Measurements from ENCODE around the gene DLG2.
"Not testable (repeated sequence)": the region's sequence is repeated elsewhere in the genome, so short reads cannot be mapped to it uniquely, and the experiment has no call there.

Gene DLG2

GRCh38 chr11:85184721-85185120 is 442.4 kb downstream of the DLG2 start:
- DNase-seq = no peak

DNA sequence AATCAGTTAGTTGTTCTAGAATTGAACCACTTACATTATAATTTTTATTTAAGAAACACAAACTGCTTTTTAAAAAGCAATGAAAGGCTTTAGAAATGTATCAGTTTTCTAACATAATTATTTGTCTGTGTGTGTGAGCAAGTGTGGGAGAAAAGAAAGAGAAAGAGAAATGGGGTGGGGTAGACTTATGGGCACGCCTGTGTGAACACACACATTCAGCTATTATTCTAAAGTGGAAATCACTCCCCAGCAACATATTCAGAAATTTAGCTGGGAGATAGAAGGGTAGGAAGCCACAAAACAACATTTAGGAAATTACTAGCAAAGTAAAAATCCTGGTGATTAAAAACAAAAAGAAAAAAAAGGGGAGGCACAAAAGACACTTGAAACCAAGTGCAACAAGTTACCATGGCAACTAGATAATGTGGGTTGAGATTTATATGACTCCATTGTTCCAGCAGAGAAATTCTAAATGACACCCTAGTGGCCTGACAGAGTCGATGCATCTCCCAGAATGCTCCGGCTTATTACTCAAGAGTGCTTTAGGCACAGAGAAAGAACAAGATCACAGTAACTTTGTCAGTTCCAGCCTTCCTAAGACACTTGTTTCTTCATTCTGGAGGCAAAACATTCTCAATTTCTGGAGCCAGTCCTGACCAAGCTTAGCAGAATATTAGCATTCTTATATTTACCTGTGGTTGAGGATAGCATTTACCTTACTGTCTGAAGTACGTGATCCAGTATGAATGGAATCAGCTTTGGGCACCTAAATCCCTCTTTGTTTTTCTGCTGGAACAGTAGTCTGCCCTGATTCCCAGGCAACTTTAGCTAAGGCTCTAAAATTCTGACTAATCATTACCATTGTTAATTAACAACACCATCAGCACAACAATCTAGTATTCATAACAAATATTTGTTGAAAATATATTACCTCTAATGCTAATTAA is 444.4 kb downstream of the DLG2 start:
- no peak for DNase-seq

GRCh38 chr11:85180528-85180927 is 446.6 kb downstream of the DLG2 start:
- DNase-seq = no peak

DNA sequence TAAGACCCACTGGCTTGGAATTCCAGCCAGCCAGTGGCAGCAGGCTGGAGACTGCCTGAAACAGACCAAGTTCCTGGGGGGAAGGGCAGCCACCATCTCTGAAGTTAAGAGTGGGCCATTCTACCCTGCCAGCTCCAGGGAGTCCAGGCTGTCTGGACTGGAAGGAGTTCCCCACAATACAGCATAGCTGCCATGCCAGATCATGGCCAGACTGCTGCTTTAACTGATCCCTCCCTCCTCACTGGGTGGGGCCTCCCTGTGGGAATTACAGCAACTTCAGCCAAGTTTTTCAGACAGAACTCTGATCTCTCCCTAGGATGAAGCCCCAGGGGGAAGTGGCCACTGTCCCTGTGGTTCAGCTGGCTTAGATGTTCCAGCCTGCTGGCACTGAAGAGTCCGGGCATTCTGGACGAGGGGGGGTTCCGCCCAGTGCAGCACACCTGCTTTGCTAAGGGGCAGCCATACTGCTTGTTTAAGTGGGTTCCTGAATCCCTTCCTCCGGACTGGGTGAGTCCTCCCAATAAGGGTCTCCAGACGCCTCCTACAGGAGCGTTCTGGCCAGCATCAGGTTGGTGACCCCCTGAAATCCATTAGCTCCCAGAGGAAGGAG is 455.4 kb downstream of the DLG2 start:
- no peak for DNase-seq

DNA sequence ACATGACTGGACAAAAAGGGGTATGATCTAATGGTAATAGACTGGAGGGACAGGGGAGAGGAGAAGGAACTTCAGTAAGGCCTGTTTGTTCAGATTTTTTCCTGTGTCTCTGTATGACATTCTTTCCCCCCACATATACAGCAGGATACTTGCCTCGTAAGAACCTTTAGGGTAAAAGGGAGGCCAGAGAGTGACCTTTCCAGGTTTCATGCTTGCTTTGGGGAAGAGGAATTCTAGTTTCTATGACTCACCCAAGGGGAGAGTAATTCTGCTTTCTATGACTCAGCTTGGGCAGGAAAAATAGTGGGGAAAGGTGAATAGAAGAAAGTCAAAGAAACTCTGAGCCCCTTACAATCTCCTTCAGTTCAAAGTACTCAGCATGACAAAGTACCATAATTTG is 457.0 kb downstream of the DLG2 start:
- DNase-seq = no peak

- no peak for DNase-seq
Observed at GRCh38 chr11:85167471-85167870, 459.7 kb downstream of the DLG2 start.

- DNase-seq = no peak
Observed at GRCh38 chr11:85167038-85167437, 460.1 kb downstream of the DLG2 start.

DNA sequence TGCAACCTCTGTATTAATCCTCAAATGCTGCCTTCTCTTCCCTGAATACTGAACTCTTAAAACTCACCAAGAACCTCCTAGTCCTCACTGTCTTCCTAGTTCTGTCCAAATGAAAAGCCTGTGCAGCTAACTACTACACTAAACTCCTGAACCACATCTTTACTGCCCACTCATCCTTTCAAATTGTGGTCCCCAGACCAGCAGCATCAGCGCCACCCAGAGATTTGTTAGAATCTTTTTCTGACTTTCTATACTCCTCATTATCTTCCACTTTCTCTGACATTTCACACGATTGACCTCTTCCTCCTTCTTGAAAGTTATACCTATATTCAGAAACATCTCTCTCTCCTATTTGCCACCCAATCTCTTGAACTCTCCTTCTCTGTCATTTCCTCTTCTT is 461.3 kb downstream of the DLG2 start:
- DNase-seq = no peak

DNA sequence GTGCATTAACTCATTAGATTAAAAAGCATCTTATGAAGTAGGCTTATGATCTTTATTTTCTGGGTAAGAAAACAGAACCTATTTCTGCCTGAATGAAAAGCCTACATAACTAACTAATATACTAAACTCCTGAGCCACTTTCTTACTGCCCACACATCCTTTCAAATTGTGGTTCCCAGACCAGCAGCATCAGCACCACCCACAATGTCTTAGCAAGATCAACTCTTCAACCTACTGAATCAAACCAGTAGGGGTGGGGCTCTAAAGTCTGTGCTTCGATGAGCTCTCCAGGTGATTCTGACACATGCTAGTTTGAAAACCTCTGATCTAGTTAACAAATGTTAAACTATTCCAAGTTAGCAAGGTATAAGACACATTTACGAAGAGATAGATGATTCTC is 462.4 kb downstream of the DLG2 start:
- no peak for DNase-seq

DNA sequence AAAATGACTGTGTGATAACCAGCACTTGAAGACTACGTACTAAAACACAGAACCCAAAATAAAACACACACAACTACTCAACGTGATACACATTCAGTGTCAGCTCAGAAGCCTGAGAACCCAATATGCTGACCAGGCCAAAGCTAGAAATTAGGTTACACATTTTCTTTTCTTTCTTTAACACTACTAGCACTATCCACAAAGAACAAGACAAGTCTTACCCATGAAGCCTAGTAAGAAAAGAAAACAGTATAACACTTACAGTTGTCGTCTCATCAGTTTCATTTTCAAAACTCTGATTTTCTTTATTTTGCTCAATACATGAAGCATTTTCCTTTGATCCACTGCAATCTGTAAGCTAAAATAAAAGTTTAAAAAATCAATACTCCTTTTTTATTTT is 472.9 kb downstream of the DLG2 start:
- DNase-seq = no peak

DNA sequence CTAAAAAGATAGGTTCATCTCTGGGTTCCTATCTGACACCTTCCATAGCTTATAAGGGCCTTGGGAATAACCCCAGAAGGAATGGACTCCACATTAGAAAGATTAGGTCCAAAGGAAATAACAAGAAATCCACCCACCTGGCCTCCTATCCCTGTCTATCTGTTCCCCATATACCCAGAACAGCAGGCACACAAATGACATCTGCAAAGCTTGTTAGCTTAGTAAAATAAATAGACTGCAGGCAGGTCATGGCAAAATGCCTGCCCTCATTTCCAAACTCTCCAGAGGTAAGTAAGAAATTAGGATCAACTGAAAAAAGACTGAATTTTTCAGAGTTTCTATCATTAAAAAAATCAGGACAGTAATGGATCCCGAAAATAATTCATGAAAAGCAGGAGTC is 489.5 kb downstream of the DLG2 start:
- no peak for DNase-seq

DNA sequence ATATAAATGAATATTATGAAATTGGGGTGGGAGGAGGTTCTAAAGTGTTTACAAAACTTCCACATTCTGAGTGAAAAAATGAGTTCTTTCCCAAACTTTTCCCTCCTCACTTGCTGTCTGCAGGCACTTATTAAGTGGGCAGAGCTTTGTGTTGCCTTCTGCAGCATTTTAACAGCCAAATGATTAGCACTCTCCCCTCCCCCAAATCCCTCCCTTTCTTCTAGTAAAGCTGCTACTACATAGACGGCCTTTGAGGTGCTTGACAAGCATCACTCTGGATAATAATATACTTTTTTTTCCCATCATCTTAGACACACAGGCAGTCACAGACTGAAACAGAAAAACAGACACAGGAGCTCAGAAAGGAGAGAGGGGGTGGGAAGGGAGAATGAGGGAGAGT is 493.5 kb downstream of the DLG2 start:
- no peak for DNase-seq

GRCh38 chr11:85132851-85133585 is 494.1 kb downstream of the DLG2 start:
- no peak for DNase-seq

DNA sequence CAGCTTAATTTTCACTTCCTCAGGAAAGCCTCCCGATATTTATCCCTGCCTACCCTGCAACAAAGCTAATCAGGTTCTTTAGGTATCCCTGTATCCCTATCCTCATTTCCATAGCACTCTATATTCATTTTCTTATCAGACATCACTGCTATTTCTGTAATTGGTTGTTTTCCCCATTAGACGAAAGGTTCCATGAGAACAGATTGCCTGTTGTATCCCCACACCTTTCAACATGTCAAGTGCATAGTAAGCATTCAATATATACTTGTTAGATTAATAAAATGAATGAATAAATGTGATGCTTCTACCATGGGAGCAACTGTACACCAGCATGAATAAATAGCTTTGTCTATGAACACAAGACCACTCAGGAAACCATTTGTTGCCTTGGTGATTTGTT is 499.8 kb downstream of the DLG2 start:
- no peak for DNase-seq

- no peak for DNase-seq
Observed at GRCh38 chr11:85123752-85124231, 503.4 kb downstream of the DLG2 start.

- no peak for DNase-seq
Observed at GRCh38 chr11:85118151-85118550, 509.0 kb downstream of the DLG2 start.

DNA sequence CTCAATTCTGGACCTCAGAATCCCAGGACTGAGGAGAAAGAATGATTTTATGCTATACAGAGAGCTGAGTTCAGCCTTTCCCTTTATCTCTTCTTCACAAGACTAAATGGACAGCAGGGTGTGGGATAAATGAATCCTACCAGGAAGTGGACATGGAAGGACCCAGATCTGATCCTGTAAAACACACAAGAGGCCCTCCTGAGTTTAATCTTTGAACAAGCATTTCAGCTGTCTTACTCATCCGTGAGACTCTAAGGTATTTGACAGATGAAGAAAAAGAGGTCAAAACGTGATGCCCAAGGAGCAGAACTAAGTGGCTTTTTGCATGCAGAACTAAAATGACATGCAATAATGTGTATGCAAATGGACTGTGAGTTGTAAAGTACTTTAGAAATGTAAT is 511.3 kb downstream of the DLG2 start:
- no peak for DNase-seq

GRCh38 chr11:85114786-85115185 is 512.4 kb downstream of the DLG2 start:
- no peak for DNase-seq

- DNase-seq = not testable (repeated sequence)
Observed at GRCh38 chr11:85110246-85110645, 516.9 kb downstream of the DLG2 start.

- no peak for DNase-seq
Observed at GRCh38 chr11:85109141-85109540, 518.0 kb downstream of the DLG2 start.

DNA sequence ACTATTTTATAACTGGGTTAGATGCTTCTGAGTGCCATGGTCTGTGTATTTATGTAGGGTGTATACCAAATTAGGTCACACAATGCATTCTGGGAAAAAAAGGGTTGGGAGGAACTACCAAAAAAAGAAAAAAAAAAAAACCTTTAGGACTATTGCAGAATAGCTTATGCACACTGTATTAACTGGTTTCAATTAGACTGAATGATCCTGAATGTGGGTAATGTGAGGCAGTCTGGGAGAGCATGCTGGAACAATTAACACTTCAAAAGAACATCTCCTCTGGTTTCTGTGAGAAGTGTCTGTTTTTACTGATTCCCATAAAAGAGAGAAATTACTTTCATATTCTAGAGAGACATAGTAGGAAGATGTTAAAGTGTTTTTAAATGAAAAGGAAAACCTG is 521.3 kb downstream of the DLG2 start:
- no peak for DNase-seq

DNA sequence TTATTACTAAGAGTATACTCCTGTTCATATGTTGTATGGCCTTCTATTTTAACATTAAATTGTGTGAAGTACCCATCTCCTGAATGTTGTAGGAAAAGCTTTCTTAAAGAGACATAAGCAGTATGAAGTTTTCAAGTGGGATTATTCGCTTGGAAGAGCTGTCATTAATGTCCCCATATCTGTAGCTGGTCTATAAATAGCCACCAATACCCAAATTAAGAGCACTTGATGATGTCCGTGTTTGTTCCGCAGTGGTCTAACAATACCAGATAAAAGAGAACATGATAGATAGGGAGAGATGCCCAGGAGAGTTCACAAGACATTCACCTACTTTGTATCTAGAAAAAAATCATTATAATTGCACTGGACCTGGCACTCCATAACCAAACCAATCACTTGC is 527.6 kb downstream of the DLG2 start:
- no peak for DNase-seq

DNA sequence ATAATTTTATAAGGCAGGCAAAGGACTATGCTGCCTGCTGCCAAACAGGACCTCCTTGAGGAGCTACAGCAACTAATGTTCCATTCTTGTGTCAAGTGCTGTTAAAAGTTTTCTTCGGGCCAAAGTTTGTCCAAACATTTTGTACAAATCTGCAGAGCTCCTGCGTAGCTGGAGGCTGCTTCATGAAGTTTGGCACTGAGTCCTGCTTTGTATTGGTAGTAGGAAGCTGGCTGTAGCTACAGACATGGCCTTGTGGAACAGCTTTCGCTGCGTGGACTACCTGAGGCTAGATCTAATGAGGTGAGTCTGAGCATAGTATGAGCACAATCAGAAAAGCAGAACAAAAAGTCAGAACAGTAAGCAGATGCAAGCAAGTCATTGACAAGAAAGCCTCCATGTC is 528.1 kb downstream of the DLG2 start:
- no peak for DNase-seq

DNA sequence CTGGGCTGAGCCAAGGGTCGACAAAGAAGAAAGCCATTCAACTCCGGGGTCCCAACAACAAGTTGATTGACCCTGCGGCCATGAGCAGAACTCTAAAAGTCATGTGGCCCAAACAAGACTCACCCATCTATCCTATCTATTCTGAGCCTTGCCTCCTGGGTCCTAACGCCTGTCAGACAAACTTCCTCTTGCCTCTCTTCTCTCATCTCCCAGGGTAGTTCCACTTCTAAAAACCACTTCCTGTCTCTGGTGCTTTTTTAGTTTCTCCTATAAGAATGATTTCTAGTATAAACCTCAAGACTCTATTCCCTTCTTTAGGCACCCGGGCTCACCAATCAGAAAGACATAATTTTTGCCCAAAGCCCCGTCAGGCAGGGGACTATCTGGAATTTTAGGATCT is 530.2 kb downstream of the DLG2 start:
- no peak for DNase-seq

Data from NCI-H2107 (cell line).